ENCODE data around the gene LRP1B. TPM values are rescaled to one million over a fixed set of nuclear protein-coding genes. Genes with fewer than 3 reads are reported as not detected.

LRP1B gene
- polyA plus RNA-seq, 1 donor from 2014 or later, result 12.7 TPM

DNA sequence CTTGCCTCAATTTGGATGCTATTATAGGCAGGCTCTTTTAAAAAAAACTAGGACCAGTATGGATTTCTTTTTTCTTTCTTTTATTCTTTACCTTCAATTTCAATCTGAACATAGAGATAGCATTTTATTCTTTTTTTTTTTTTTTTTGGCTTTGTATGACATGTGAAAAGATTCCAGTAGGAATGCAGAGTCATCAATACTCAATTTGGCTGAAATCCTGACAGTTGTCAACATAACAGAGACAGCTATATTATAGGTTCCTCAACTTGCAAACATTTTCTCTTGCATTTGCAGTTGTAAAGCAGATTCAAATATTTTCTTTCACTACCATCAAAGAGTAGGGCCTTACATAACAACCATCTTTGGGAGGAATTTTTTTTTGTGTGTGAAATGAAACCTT, 334.4 kb downstream of the LRP1B start:
- no peaks in the 10 kb centered on the region for H3F3A ChIP-seq (ENCODE audit: insufficient read depth, low read length, poor library complexity, severe bottlenecking)
- no peak overlapping the region for H3K4me3 ChIP-seq (ENCODE audit: low read length)
- no peaks in the 10 kb centered on the region for H3K27me3 ChIP-seq (ENCODE audit: insufficient read depth, low read depth, low read length)
- no peak overlapping the region for H3K9ac ChIP-seq (ENCODE audit: low read length)
- no peak overlapping the region for H2AFZ ChIP-seq (ENCODE audit: low read depth, low read length)
- no peaks in the 10 kb centered on the region for H3K79me2 ChIP-seq (replicated peaks; ENCODE audit: insufficient read depth, low read length)
- no peaks in the 10 kb centered on the region for H4K20me1 ChIP-seq (ENCODE audit: insufficient read depth)
- no peaks in the 10 kb centered on the region for H3K9me2 ChIP-seq (ENCODE audit: insufficient read depth, low read length)
- H3K9me3 ChIP-seq (ENCODE audit: low read length), result no peaks in the 10 kb centered on the region
- H3K4me2 ChIP-seq (ENCODE audit: low read length), result no peak overlapping the region
- H3K36me3 ChIP-seq (ENCODE audit: insufficient read depth, low read length), result no peaks in the 10 kb centered on the region
- no peak overlapping the region for H3K27ac ChIP-seq (ENCODE audit: low read length)
- TF ChIP-seq SMC3 (conservative IDR thresholded peaks at IDR 0.05; ENCODE audit: poor library complexity) (no peak), RAD21 (conservative IDR thresholded peaks at IDR 0.05) (no peak), TAF1 (IDR thresholded peaks at IDR 0.05; ENCODE audit: low read depth) (no peak), EP300 (conservative IDR thresholded peaks at IDR 0.05; ENCODE audit: poor library complexity, severe bottlenecking) (no peak), POLR2AphosphoS5 (IDR thresholded peaks at IDR 0.05) (no peak), MXI1 (conservative IDR thresholded peaks at IDR 0.05; ENCODE audit: poor library complexity, severe bottlenecking) (no peak), EZH2 (IDR thresholded peaks at IDR 0.05; ENCODE audit: borderline replicate concordance, insufficient read depth, low read length, poor library complexity, severe bottlenecking) (no peak)
- TF ChIP-seq, protein P1, sequence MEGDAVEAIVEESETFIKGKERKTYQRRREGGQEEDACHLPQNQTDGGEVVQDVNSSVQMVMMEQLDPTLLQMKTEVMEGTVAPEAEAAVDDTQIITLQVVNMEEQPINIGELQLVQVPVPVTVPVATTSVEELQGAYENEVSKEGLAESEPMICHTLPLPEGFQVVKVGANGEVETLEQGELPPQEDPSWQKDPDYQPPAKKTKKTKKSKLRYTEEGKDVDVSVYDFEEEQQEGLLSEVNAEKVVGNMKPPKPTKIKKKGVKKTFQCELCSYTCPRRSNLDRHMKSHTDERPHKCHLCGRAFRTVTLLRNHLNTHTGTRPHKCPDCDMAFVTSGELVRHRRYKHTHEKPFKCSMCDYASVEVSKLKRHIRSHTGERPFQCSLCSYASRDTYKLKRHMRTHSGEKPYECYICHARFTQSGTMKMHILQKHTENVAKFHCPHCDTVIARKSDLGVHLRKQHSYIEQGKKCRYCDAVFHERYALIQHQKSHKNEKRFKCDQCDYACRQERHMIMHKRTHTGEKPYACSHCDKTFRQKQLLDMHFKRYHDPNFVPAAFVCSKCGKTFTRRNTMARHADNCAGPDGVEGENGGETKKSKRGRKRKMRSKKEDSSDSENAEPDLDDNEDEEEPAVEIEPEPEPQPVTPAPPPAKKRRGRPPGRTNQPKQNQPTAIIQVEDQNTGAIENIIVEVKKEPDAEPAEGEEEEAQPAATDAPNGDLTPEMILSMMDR (IDR thresholded peaks at IDR 0.05; ENCODE audit: poor library complexity, severe bottlenecking), result no peak
- TF ChIP-seq, protein P2, sequence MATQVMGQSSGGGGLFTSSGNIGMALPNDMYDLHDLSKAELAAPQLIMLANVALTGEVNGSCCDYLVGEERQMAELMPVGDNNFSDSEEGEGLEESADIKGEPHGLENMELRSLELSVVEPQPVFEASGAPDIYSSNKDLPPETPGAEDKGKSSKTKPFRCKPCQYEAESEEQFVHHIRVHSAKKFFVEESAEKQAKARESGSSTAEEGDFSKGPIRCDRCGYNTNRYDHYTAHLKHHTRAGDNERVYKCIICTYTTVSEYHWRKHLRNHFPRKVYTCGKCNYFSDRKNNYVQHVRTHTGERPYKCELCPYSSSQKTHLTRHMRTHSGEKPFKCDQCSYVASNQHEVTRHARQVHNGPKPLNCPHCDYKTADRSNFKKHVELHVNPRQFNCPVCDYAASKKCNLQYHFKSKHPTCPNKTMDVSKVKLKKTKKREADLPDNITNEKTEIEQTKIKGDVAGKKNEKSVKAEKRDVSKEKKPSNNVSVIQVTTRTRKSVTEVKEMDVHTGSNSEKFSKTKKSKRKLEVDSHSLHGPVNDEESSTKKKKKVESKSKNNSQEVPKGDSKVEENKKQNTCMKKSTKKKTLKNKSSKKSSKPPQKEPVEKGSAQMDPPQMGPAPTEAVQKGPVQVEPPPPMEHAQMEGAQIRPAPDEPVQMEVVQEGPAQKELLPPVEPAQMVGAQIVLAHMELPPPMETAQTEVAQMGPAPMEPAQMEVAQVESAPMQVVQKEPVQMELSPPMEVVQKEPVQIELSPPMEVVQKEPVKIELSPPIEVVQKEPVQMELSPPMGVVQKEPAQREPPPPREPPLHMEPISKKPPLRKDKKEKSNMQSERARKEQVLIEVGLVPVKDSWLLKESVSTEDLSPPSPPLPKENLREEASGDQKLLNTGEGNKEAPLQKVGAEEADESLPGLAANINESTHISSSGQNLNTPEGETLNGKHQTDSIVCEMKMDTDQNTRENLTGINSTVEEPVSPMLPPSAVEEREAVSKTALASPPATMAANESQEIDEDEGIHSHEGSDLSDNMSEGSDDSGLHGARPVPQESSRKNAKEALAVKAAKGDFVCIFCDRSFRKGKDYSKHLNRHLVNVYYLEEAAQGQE (IDR thresholded peaks at IDR 0.05; ENCODE audit: borderline replicate concordance), result no peak

DNA sequence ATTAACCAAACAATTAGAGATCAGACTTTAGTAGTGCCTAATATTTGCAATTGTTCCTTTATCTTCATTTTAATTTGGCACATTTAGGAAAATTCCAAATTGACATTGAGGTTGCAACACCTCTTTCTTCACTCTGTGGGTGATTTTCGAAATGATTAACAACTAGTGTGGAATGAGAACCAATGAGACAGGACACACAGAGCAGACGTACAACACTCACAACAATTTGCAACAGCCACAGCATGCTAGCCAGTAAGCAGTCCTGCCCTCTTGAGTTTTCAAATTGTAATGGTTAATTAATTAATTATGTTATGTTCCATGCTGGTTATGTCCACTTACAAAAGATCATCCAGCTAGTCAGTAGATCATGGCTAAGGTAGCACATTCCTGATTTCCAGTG, 339.3 kb downstream of the LRP1B start:
- Histone ChIP-seq H3K9me2 (ENCODE audit: insufficient read depth, low read length) (no peaks in the 10 kb centered on the region), H3K36me3 (ENCODE audit: insufficient read depth, low read length) (no peaks in the 10 kb centered on the region), H3K4me2 (ENCODE audit: low read length) (no peak overlapping the region), H2AFZ (ENCODE audit: low read depth, low read length) (no peak overlapping the region), H3K9me3 (ENCODE audit: low read length) (no peaks in the 10 kb centered on the region), H3K4me3 (ENCODE audit: low read length) (no peak overlapping the region), H3F3A (ENCODE audit: insufficient read depth, low read length, poor library complexity, severe bottlenecking) (no peaks in the 10 kb centered on the region), H3K9ac (ENCODE audit: low read length) (no peak overlapping the region), H3K79me2 (replicated peaks; ENCODE audit: insufficient read depth, low read length) (no peaks in the 10 kb centered on the region), H3K27ac (ENCODE audit: low read length) (no peak overlapping the region), H4K20me1 (ENCODE audit: insufficient read depth) (no peaks in the 10 kb centered on the region), H3K27me3 (ENCODE audit: insufficient read depth, low read depth, low read length) (no peaks in the 10 kb centered on the region)
- TF ChIP-seq, protein P2 (IDR thresholded peaks at IDR 0.05; ENCODE audit: borderline replicate concordance), result no peak
- TF ChIP-seq RAD21 (conservative IDR thresholded peaks at IDR 0.05) (no peak), SMC3 (conservative IDR thresholded peaks at IDR 0.05; ENCODE audit: poor library complexity) (no peak), POLR2AphosphoS5 (IDR thresholded peaks at IDR 0.05) (no peak), TAF1 (IDR thresholded peaks at IDR 0.05; ENCODE audit: low read depth) (no peak), EP300 (conservative IDR thresholded peaks at IDR 0.05; ENCODE audit: poor library complexity, severe bottlenecking) (no peak), MXI1 (conservative IDR thresholded peaks at IDR 0.05; ENCODE audit: poor library complexity, severe bottlenecking) (no peak), EZH2 (IDR thresholded peaks at IDR 0.05; ENCODE audit: borderline replicate concordance, insufficient read depth, low read length, poor library complexity, severe bottlenecking) (no peak)
- TF ChIP-seq, protein P1 (IDR thresholded peaks at IDR 0.05; ENCODE audit: poor library complexity, severe bottlenecking), result no peak

Measured in neural cell (in vitro differentiated cells).